Measurements from ENCODE around the gene CABCOCO1. TPM values are rescaled to one million over a fixed set of nuclear protein-coding genes. Genes with fewer than 3 reads are reported as not detected.

The CABCOCO1 gene
- polyA plus RNA-seq, 1 of the 3 experiments (the other 2 are of a cell fraction), result 0.71 TPM

DNA sequence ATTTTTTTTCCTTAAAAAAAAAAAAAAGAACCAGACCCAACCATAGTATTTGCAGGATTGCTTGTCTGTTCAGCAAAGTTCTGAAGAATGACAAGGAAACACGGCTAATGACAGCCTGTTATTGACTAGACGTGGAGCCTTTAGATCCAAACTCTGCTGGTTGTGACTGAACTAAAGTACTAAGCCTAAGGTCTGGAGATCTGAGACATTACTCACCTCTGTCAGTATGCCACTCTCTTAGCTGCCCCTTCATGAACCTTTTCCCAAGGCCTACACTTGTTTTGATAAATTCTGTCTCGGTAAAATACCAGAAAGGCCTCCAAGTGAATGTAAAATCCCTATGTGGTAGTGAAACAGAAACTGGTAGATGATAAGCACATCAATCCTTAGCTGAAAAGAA, 101.0 kb downstream of the CABCOCO1 start:
- peaks cover 8% of the 10 kb centered on the region for H3F3A ChIP-seq (replicated peaks; ENCODE audit: insufficient read depth)
- ChIA-PET CTCF (interaction anchor here (0.8 to 1.6 kb wide), 3 partner anchors 73 to 140 kb away, joined by 3 to 4 read pairs (median 3); no protein-coding TSS in a partner anchor), POLR2A (no interaction called here)

DNA sequence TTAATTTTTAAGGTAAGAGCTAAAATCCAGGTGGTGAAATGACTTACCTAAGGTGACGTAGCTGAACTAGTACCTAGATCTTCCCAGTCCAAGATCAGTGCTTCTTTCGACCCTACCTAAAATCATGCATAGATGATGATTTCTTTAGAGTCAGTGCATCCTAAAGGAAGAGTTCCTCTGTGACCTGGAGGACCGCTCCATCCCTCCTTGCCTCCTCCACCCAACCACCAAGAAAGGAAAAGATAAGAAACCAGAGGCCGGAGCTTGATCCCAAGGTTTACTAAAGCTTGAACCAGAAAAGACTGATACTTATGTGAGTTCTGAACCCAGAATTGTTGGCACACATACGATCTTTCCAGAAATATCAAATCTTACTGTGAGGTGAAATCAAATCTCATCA, 101.8 kb downstream of the CABCOCO1 start:
- H3K4me3 ChIP-seq (ENCODE audit: low read depth in 2 of 2, low read length in 1 of 2), result no peak overlapping the region
- POLR2A ChIA-PET, result no interaction called here

More for the DNA sequence above, 101.0 kb downstream of the CABCOCO1 start:
- Histone ChIP-seq H3K9ac (no peak overlapping the region), H3K4me1 (ENCODE audit: control insufficient read depth in 1 of 2, insufficient read depth in 2 of 2, low read depth in 1 of 2, low read length in 1 of 2) (peaks cover 9 to 51% of the 10 kb centered on the region in 2 experiments; a peak in 3 of 4 replicates), H2AFZ (ENCODE audit: low read depth) (no peak overlapping the region), H3K4me2 (no peak overlapping the region), H3K27me3 (ENCODE audit: insufficient read depth) (no peaks in the 10 kb centered on the region), H3K4me3 (ENCODE audit: low read depth in 2 of 2, low read length in 1 of 2) (no peak overlapping the region), H3K27ac (ENCODE audit: low read depth in 2 of 2, low read length in 1 of 2) (peak overlapping the region in 1 of 2 experiments; percentile 99; a peak in 2 of 4 replicates), H3K9me2 (no peaks in the 10 kb centered on the region), H4K20me1 (ENCODE audit: insufficient read depth) (no peaks in the 10 kb centered on the region), H3K79me2 (ENCODE audit: insufficient read depth) (no peaks in the 10 kb centered on the region), H3K36me3 (replicated peaks in 1 of 2; ENCODE audit: control insufficient read depth in 1 of 2, insufficient read depth in 2 of 2, low read length in 1 of 2) (no peaks in the 10 kb centered on the region), H3K9me3 (no peaks in the 10 kb centered on the region)
- no peak for DNase-seq
- 82% methylated on average over 3 of the region's 3 CpGs for WGBS (ENCODE audit: low lambda C conversion rate)
- no peak for TF ChIP-seq ELF1 (IDR thresholded peaks at IDR 0.05)
- TF ChIP-seq CHD2 (IDR thresholded peaks at IDR 0.05; ENCODE audit: low read length, partially characterized antibody), result no peak
- no peak for TF ChIP-seq NFIC (IDR thresholded peaks at IDR 0.05; ENCODE audit: borderline replicate concordance)
- TF ChIP-seq RCOR1 (IDR thresholded peaks at IDR 0.05; ENCODE audit: low read length), result no peak
- no peak for TF ChIP-seq RFX5 (IDR thresholded peaks at IDR 0.05; ENCODE audit: low read length)
- no peak for TF ChIP-seq SMC3 (IDR thresholded peaks at IDR 0.05; ENCODE audit: low read depth, low read length)
- TF ChIP-seq MXI1 (IDR thresholded peaks at IDR 0.05; ENCODE audit: low read depth, low read length), result no peak

More for the DNA sequence above, 101.8 kb downstream of the CABCOCO1 start:
- Histone ChIP-seq H3K4me2 (no peak overlapping the region), H2AFZ (ENCODE audit: low read depth) (no peak overlapping the region), H3K27me3 (ENCODE audit: insufficient read depth) (no peaks in the 10 kb centered on the region), H3K4me1 (ENCODE audit: control insufficient read depth in 1 of 2, insufficient read depth in 2 of 2, low read depth in 1 of 2, low read length in 1 of 2) (peaks cover 9 to 51% of the 10 kb centered on the region in 2 experiments; a peak in 3 of 4 replicates), H3K36me3 (replicated peaks in 1 of 2; ENCODE audit: control insufficient read depth in 1 of 2, insufficient read depth in 2 of 2, low read length in 1 of 2) (no peaks in the 10 kb centered on the region), H3K9me2 (no peaks in the 10 kb centered on the region), H4K20me1 (ENCODE audit: insufficient read depth) (no peaks in the 10 kb centered on the region), H3K9ac (no peak overlapping the region), H3K9me3 (no peaks in the 10 kb centered on the region), H3F3A (replicated peaks; ENCODE audit: insufficient read depth) (peaks cover 8% of the 10 kb centered on the region), H3K79me2 (ENCODE audit: insufficient read depth) (no peaks in the 10 kb centered on the region), H3K27ac (ENCODE audit: low read depth in 2 of 2, low read length in 1 of 2) (peak overlapping the region in 1 of 2 experiments; percentile 99; a peak in 2 of 4 replicates)
- DNase-seq, result no peak
- CTCF ChIA-PET, result interaction anchor here (0.8 to 1.8 kb wide), 4 partner anchors 9 to 133 kb away, joined by 3 to 7 read pairs (median 3); no protein-coding TSS in a partner anchor
- WGBS (ENCODE audit: low lambda C conversion rate), result 80% methylated on average over 5 of the region's 5 CpGs
- TF ChIP-seq SIN3A (IDR thresholded peaks at IDR 0.05; ENCODE audit: borderline replicate concordance, low read depth, low read length) (no peak), TAF1 (IDR thresholded peaks at IDR 0.05; ENCODE audit: borderline replicate concordance, low read depth, low read length) (no peak), GABPA (IDR thresholded peaks at IDR 0.05; ENCODE audit: low read depth) (no peak), GATA2 (CRISPR knock-in tag; IDR thresholded peaks at IDR 0.05) (no peak), POLR2AphosphoS5 (IDR thresholded peaks at IDR 0.05; ENCODE audit: low read depth, low read length) (no peak), MXI1 (IDR thresholded peaks at IDR 0.05; ENCODE audit: low read depth, low read length) (no peak), PBX3 (IDR thresholded peaks at IDR 0.05) (no peak), FOSL2 (IDR thresholded peaks at IDR 0.05; ENCODE audit: borderline replicate concordance, low read depth) (no peak), USF2 (IDR thresholded peaks at IDR 0.05; ENCODE audit: borderline replicate concordance, low read depth, low read length) (no peak), ELF1 (IDR thresholded peaks at IDR 0.05) (no peak), MEF2A (IDR thresholded peaks at IDR 0.05; ENCODE audit: borderline replicate concordance, low read depth) (no peak), NFIC (IDR thresholded peaks at IDR 0.05; ENCODE audit: borderline replicate concordance) (no peak), RFX5 (IDR thresholded peaks at IDR 0.05; ENCODE audit: low read length) (no peak), RCOR1 (IDR thresholded peaks at IDR 0.05; ENCODE audit: low read length) (no peak), ZBTB33 (IDR thresholded peaks at IDR 0.05; ENCODE audit: borderline replicate concordance, low read depth) (no peak), YY1 (IDR thresholded peaks at IDR 0.05; ENCODE audit: low read depth) (no peak), SMC3 (IDR thresholded peaks at IDR 0.05; ENCODE audit: low read depth, low read length) (no peak), EP300 (IDR thresholded peaks at IDR 0.05; ENCODE audit: borderline replicate concordance in 1 of 2, low read depth in 1 of 2, low read length in 1 of 2) (no peak)
- TF ChIP-seq, protein P1, sequence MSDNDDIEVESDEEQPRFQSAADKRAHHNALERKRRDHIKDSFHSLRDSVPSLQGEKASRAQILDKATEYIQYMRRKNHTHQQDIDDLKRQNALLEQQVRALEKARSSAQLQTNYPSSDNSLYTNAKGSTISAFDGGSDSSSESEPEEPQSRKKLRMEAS (IDR thresholded peaks at IDR 0.05; ENCODE audit: low read depth), result no peak
